CD14-positive monocyte (primary cell): ENCODE results near the gene SCN2A. TPM values are rescaled to one million over a fixed set of nuclear protein-coding genes. Genes with fewer than 3 reads are reported as not detected.

Experiments used
- DNase-seq, 3 donors: peaks; one replicate each; pipeline ENCODE4 v3.0.0-alpha.2; 2011 to 2022
- H2AFZ ChIP-seq: 2 replicates; pipeline ENCODE4 v1.6.0; 2012; ENCODE audit warnings: mild to moderate bottlenecking, low read depth, low read length, inconsistent platforms; ENCODE audit not compliant: insufficient read depth, poor library complexity, severe bottlenecking
- H3K27ac ChIP-seq, 2 donors: 1 replicate in 1 of 2; 2 replicates in 1 of 2; pipeline ENCODE4 v1.5.1; 2012 to 2013; ENCODE audit warnings: low read length in 2 of 2, control low read depth in 1 of 2, inconsistent platforms in 1 of 2, low read depth in 1 of 2, mild to moderate bottlenecking in 1 of 2
- H3K27me3 ChIP-seq, 2 donors: one replicate each; pipeline versions ENCODE4 v1.6.0 to v1.6.1; 2011 to 2013; ENCODE audit warnings: low read length in 2 of 2; ENCODE audit not compliant: control insufficient read depth in 2 of 2, insufficient read depth in 2 of 2
- H3K36me3 ChIP-seq, 2 donors: replicated peaks in 1 of 2; 1 replicate in 1 of 2; 2 replicates in 1 of 2; pipeline versions ENCODE4 v1.5.1 to v1.6.1; 2012 to 2013; ENCODE audit warnings: low read length in 2 of 2, control low read depth in 1 of 2, inconsistent platforms in 1 of 2, mild to moderate bottlenecking in 1 of 2; ENCODE audit not compliant: insufficient read depth in 2 of 2, control insufficient read depth in 1 of 2
- H3K4me1 ChIP-seq, 2 donors: 1 replicate in 1 of 2; 2 replicates in 1 of 2; pipeline versions ENCODE4 v1.5.1 to v1.6.1; 2012 to 2013; ENCODE audit warnings: low read length in 2 of 2, control low read depth in 1 of 2, inconsistent platforms in 1 of 2, mild to moderate bottlenecking in 1 of 2, moderate library complexity in 1 of 2; ENCODE audit not compliant: insufficient read depth in 2 of 2, control insufficient read depth in 1 of 2
- H3K4me2 ChIP-seq: replicated peaks from 2 replicates; pipeline ENCODE3; 2012; ENCODE audit warnings: low read length, moderate library complexity, mild to moderate bottlenecking; ENCODE audit not compliant: poor library complexity, severe bottlenecking; ENCODE audit errors: extremely low read depth
- H3K4me3 ChIP-seq, 3 experiments: fragments of 200-600 bp in 1 of 3; sonication (generic) in 1 of 3; replicated peaks in 1 of 3; 1 replicate in 2 of 3; 2 replicates in 1 of 3; pipeline ENCODE4 v1.5.1; 2011 to 2013; ENCODE audit warnings: low read length in 3 of 3, mild to moderate bottlenecking in 3 of 3, control low read depth in 2 of 3, low read depth in 2 of 3, inconsistent platforms in 1 of 3, moderate library complexity in 1 of 3
- H3K79me2 ChIP-seq: 2 replicates; pipeline ENCODE4 v1.6.0; 2012; ENCODE audit warnings: mild to moderate bottlenecking, control low read depth, inconsistent platforms, low read length, moderate library complexity; ENCODE audit not compliant: insufficient read depth
- H3K9ac ChIP-seq: 2 replicates; pipeline ENCODE4 v1.6.0; 2017; ENCODE audit warnings: low read length, mild to moderate bottlenecking; ENCODE audit not compliant: insufficient read depth, poor library complexity, severe bottlenecking
- H3K9me3 ChIP-seq, 2 donors: replicated peaks in 1 of 2; 1 replicate in 1 of 2; 2 replicates in 1 of 2; pipeline versions ENCODE4 v1.5.1 to v1.6.1; 2012 to 2013; ENCODE audit warnings: low read length in 2 of 2, control low read depth in 1 of 2; ENCODE audit not compliant: control insufficient read depth in 1 of 2, insufficient read depth in 1 of 2
- H4K20me1 ChIP-seq: 2 replicates; pipeline ENCODE4 v1.6.0; 2012; ENCODE audit warnings: mild to moderate bottlenecking, low read length, control low read depth, moderate library complexity; ENCODE audit not compliant: insufficient read depth
- H3K27ac Mint-ChIP-seq, 7 donors: one replicate each; pipeline ENCODE4 v1.8.0; 2020; ENCODE audit warnings: mild to moderate bottlenecking in 7 of 7, mixed read lengths in 7 of 7, moderate library complexity in 6 of 7, inconsistent platforms in 2 of 7
- H3K27me3 Mint-ChIP-seq, 3 donors: one replicate each; pipeline ENCODE4 v1.8.0; 2021 to 2022; ENCODE audit warnings: low read depth in 3 of 3, mild to moderate bottlenecking in 3 of 3, mixed read lengths in 3 of 3, moderate library complexity in 3 of 3, inconsistent platforms in 1 of 3
- H3K36me3 Mint-ChIP-seq, 2 donors: one replicate each; pipeline ENCODE4 v1.8.0; 2020; ENCODE audit warnings: mixed read lengths in 2 of 2, inconsistent platforms in 1 of 2, mild to moderate bottlenecking in 1 of 2
- H3K4me1 Mint-ChIP-seq: one replicate; pipeline ENCODE4 v1.8.0; 2020; ENCODE audit warnings: mild to moderate bottlenecking, mixed read lengths
- H3K4me3 Mint-ChIP-seq, 2 donors: one replicate each; pipeline ENCODE4 v1.8.0; 2020; ENCODE audit warnings: mild to moderate bottlenecking in 2 of 2, mixed read lengths in 2 of 2, moderate library complexity in 1 of 2
- H3K9me3 Mint-ChIP-seq, 7 donors: one replicate each; pipeline ENCODE4 v1.8.0; 2020 to 2022; ENCODE audit warnings: mixed read lengths in 7 of 7, mild to moderate bottlenecking in 6 of 7, moderate library complexity in 6 of 7, inconsistent platforms in 2 of 7
- WGBS: methylation state at CpG from one replicate; pipeline ENCODE4 v1.1.5; 2013; ENCODE audit warnings: missing lambda C conversion rate; ENCODE audit not compliant: insufficient coverage; 5-methylcytosine and 5-hydroxymethylcytosine counted together
- intact Hi-C, 2 donors: fragments of 100-400 bp; cut with micrococcal nuclease; formaldehyde crosslinking; loops; one replicate each; pipeline versions ENCODE4 v1.15.0 to v1.15.1; 2023
- polyA plus RNA-seq, 3 donors: library from polyadenylated mRNA; depleted of rRNA in 1 of 3; unstranded in 2 of 3; stranded (reverse) in 1 of 3; fragments of 300-500 nt in 2 of 3; fragments of >200 nt in 1 of 3; fragmentation: Illumina TruSeq in 2 of 3; gene quantifications; 1 replicate in 2 of 3; 2 replicates in 1 of 3; pipeline ENCODE4 v1.2.3, GENCODE V29; 2012 to 2021
- TF ChIP-seq, protein P1 (sequence below): fragments of 200-600 bp; IDR thresholded peaks from one replicate; pipeline ENCODE4 v1.8.0; 2022; ENCODE audit warnings: antibody characterized with exemption, mild to moderate bottlenecking

SCN2A gene
- polyA plus RNA-seq, 3 donors: not detected

DNA sequence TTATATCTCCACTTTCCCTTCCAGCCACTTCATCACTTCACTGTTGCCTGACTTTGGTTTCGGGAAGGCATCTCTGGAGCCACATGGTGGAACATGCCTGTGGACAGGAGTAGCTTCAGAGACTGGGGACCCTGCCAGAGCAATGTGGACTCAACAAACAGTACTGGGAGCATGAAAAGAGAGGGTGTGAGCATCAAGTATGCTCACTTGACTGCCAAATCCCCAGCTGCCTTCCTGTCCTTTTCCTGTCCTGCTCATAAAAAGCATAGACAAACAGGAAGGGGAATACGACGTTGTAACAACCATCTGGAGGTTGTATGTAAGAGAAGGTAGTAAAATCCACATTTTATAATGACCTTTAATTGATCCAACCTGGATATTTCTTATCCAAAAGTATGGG, 169.0 kb downstream of the SCN2A start:
- Mint-ChIP-seq H3K9me3 (peaks cover 0 to 7% (median 1%) of the 10 kb centered on the region in 7 donors), H3K27me3 (peaks cover 1 to 3% (median 1%) of the 10 kb centered on the region in 3 donors), H3K36me3 (no peaks in the 10 kb centered on the region), H3K4me3 (no peak overlapping the region), H3K4me1 (no peaks in the 10 kb centered on the region), H3K27ac (no peak overlapping the region)
- Histone ChIP-seq H3K4me2 (no peak overlapping the region), H2AFZ (no peak overlapping the region), H3K4me1 (no peaks in the 10 kb centered on the region), H3K4me3 (no peak overlapping the region), H4K20me1 (no peaks in the 10 kb centered on the region), H3K79me2 (no peaks in the 10 kb centered on the region), H3K27ac (no peak overlapping the region), H3K9me3 (no peaks in the 10 kb centered on the region), H3K27me3 (no peaks in the 10 kb centered on the region), H3K9ac (no peak overlapping the region), H3K36me3 (no peaks in the 10 kb centered on the region)
- WGBS: no CpG with 5 or more reads among the region's 3 CpGs
- no peak for DNase-seq
- TF ChIP-seq, protein P1, sequence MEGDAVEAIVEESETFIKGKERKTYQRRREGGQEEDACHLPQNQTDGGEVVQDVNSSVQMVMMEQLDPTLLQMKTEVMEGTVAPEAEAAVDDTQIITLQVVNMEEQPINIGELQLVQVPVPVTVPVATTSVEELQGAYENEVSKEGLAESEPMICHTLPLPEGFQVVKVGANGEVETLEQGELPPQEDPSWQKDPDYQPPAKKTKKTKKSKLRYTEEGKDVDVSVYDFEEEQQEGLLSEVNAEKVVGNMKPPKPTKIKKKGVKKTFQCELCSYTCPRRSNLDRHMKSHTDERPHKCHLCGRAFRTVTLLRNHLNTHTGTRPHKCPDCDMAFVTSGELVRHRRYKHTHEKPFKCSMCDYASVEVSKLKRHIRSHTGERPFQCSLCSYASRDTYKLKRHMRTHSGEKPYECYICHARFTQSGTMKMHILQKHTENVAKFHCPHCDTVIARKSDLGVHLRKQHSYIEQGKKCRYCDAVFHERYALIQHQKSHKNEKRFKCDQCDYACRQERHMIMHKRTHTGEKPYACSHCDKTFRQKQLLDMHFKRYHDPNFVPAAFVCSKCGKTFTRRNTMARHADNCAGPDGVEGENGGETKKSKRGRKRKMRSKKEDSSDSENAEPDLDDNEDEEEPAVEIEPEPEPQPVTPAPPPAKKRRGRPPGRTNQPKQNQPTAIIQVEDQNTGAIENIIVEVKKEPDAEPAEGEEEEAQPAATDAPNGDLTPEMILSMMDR: no peak
- intact Hi-C loops: no loop called here

- Histone ChIP-seq H3K4me3 (no peak overlapping the region), H3K27me3 (no peaks in the 10 kb centered on the region), H3K4me2 (no peak overlapping the region), H2AFZ (no peak overlapping the region), H3K36me3 (no peaks in the 10 kb centered on the region), H4K20me1 (no peaks in the 10 kb centered on the region), H3K27ac (no peak overlapping the region), H3K9me3 (no peaks in the 10 kb centered on the region), H3K4me1 (no peaks in the 10 kb centered on the region), H3K9ac (no peak overlapping the region), H3K79me2 (no peaks in the 10 kb centered on the region)
- no peaks in the 10 kb centered on the region for H3K36me3 Mint-ChIP-seq
- TF ChIP-seq, protein P1: no peak
- intact Hi-C loops: no loop called here
- H3K4me3 Mint-ChIP-seq: no peak overlapping the region
- peaks cover 0 to 7% (median 1%) of the 10 kb centered on the region in 7 donors for H3K9me3 Mint-ChIP-seq
- peaks cover 0 to 3% (median 1%) of the 10 kb centered on the region in 3 donors for H3K27me3 Mint-ChIP-seq
- no peak overlapping the region for H3K27ac Mint-ChIP-seq
- H3K4me1 Mint-ChIP-seq: no peaks in the 10 kb centered on the region
- DNase-seq: no peak
Observed at GRCh38 chr2:165410276-165410675, 171.1 kb downstream of the SCN2A start.
